Embryonic facial prominence (tissue), 1 donor: Measurements from ENCODE around the gene TK1.

ENCODE experiments used
- DNase-seq: peaks from one replicate; pipeline ENCODE4 v3.0.0-alpha.2; 2016; ENCODE audit errors: extremely low spot score

TK1 gene

GRCh38 chr17:78133971-78134898, 52.6 kb downstream of the TK1 start:
- DNase-seq = no peak

GRCh38 chr17:78133179-78133951, 53.5 kb downstream of the TK1 start:
- no peak for DNase-seq

- no peak for DNase-seq
Observed at GRCh38 chr17:78132767-78133178, 54.1 kb downstream of the TK1 start.

- DNase-seq = no peak
Observed at GRCh38 chr17:78132084-78132676, 54.7 kb downstream of the TK1 start.

- DNase-seq = no peak
Observed at GRCh38 chr17:78131172-78132083, 55.4 kb downstream of the TK1 start.

- no peak for DNase-seq
Observed at GRCh38 chr17:78130437-78131101, 56.3 kb downstream of the TK1 start, which contains the start of gene TMC8. TMC8 (plus strand) TSS chr17:78130771; CDS start chr17:78131589, 818 bp downstream.

GRCh38 chr17:78130090-78130436, 56.8 kb downstream of the TK1 start:
- DNase-seq = no peak

- no peak for DNase-seq
Observed at GRCh38 chr17:78129351-78130089, 57.3 kb downstream of the TK1 start.

GRCh38 chr17:78128551-78129350, 58.1 kb downstream of the TK1 start, which contains the start of gene TMC6:
TMC6 (minus strand) TSS chr17:78128755; CDS start chr17:78126832, 1,923 bp downstream.
- no peak for DNase-seq

- no peak for DNase-seq
Observed at GRCh38 chr17:78127888-78128550, 58.8 kb downstream of the TK1 start.

GRCh38 chr17:78127239-78127887, 59.5 kb downstream of the TK1 start:
- no peak for DNase-seq

GRCh38 chr17:78126895-78127238, 60.0 kb downstream of the TK1 start:
- DNase-seq = no peak

- no peak for DNase-seq
Observed at GRCh38 chr17:78125976-78126894, 60.6 kb downstream of the TK1 start.

GRCh38 chr17:78125138-78125913, 61.5 kb downstream of the TK1 start:
- DNase-seq = no peak

- DNase-seq = no peak
Observed at GRCh38 chr17:78124836-78125137, 62.1 kb downstream of the TK1 start.
